HEK293 (cell line): ENCODE data around the gene FOXO3.
A peak's percentile ranks its signal among the peaks of the same experiment; 100 is the strongest.

ENCODE experiments used
- ELK4 ChIP-seq: IDR thresholded peaks from 2 replicates; pipeline ENCODE4 v1.6.1; 2011; ENCODE audit warnings: mild to moderate bottlenecking, low read depth, low read length, borderline replicate concordance
- MZF1 ChIP-seq: fragments of 450-650 bp; formaldehyde crosslinking; IDR thresholded peaks from 2 replicates; pipeline ENCODE4 v1.5.1; 2017; ENCODE audit warnings: missing biosample characterization, missing genetic modification characterization, borderline replicate concordance
- PRDM1 ChIP-seq: fragments of 450-650 bp; formaldehyde crosslinking; IDR thresholded peaks from 2 replicates; pipeline ENCODE4; 2016; ENCODE audit warnings: missing biosample characterization, missing genetic modification characterization
- WT1 ChIP-seq: fragments of 450-650 bp; formaldehyde crosslinking; IDR thresholded peaks from 2 replicates; pipeline ENCODE4 v1.5.1; 2016; ENCODE audit warnings: missing biosample characterization, missing genetic modification characterization
- ZBTB17 ChIP-seq: fragments of 450-650 bp; formaldehyde crosslinking; IDR thresholded peaks from 2 replicates; pipeline ENCODE4 v1.5.1; 2016; ENCODE audit warnings: missing biosample characterization, missing genetic modification characterization
- ZBTB26 ChIP-seq: fragments of 450-650 bp; formaldehyde crosslinking; optimal IDR thresholded peaks from 2 replicates; pipeline ENCODE3; 2016; ENCODE audit warnings: missing biosample characterization, mild to moderate bottlenecking, missing genetic modification characterization
- ZBTB48 ChIP-seq: fragments of 450-650 bp; formaldehyde crosslinking; IDR thresholded peaks from 2 replicates; pipeline ENCODE4 v1.5.1; 2016; ENCODE audit warnings: missing biosample characterization, missing genetic modification characterization
- ZBTB7A ChIP-seq: fragments of 450-650 bp; formaldehyde crosslinking; IDR thresholded peaks from 2 replicates; pipeline ENCODE4 v1.5.1; 2016; ENCODE audit warnings: low read depth, missing biosample characterization, missing genetic modification characterization
- ZFHX2 ChIP-seq: fragments of 450-650 bp; formaldehyde crosslinking; conservative IDR thresholded peaks from 2 replicates; pipeline ENCODE4 v1.5.1; 2016; ENCODE audit warnings: missing biosample characterization, missing genetic modification characterization
- ZIC2 ChIP-seq: fragments of 450-650 bp; formaldehyde crosslinking; IDR thresholded peaks from 2 replicates; pipeline ENCODE4 v1.5.1; 2016; ENCODE audit warnings: missing biosample characterization, missing genetic modification characterization
- ZNF114 ChIP-seq: fragments of 450-650 bp; formaldehyde crosslinking; IDR thresholded peaks from 2 replicates; pipeline ENCODE4 v1.5.0; 2017; ENCODE audit warnings: missing biosample characterization, missing genetic modification characterization
- ZNF138 ChIP-seq: fragments of 450-650 bp; formaldehyde crosslinking; IDR thresholded peaks from 2 replicates; pipeline ENCODE4 v1.5.1; 2016; ENCODE audit warnings: missing biosample characterization, missing genetic modification characterization, borderline replicate concordance
- ZNF146 ChIP-seq: fragments of 450-650 bp; formaldehyde crosslinking; IDR thresholded peaks from 2 replicates; pipeline ENCODE4 v1.5.1; 2016; ENCODE audit warnings: missing biosample characterization, missing genetic modification characterization
- ZNF184 ChIP-seq: fragments of 450-650 bp; IDR thresholded peaks from 2 replicates; pipeline ENCODE4 v1.5.1; 2018; ENCODE audit warnings: missing biosample characterization, mild to moderate bottlenecking, missing genetic modification characterization
- ZNF221 ChIP-seq: fragments of 450-650 bp; formaldehyde crosslinking; IDR thresholded peaks from 2 replicates; pipeline ENCODE4 v1.5.1; 2017; ENCODE audit warnings: missing biosample characterization, missing genetic modification characterization, borderline replicate concordance
- ZNF223 ChIP-seq: fragments of 450-650 bp; formaldehyde crosslinking; IDR thresholded peaks from 2 replicates; pipeline ENCODE4 v1.5.1; 2016; ENCODE audit warnings: missing biosample characterization, missing genetic modification characterization
- ZNF280C ChIP-seq: fragments of 450-650 bp; formaldehyde crosslinking; IDR thresholded peaks from 2 replicates; pipeline ENCODE4 v1.5.1; 2016; ENCODE audit warnings: missing biosample characterization, missing genetic modification characterization
- ZNF398 ChIP-seq: fragments of 450-650 bp; formaldehyde crosslinking; IDR thresholded peaks from 2 replicates; pipeline ENCODE4 v1.5.1; 2017; ENCODE audit warnings: missing biosample characterization, missing genetic modification characterization
- ZNF473 ChIP-seq: fragments of 450-650 bp; formaldehyde crosslinking; IDR thresholded peaks from 2 replicates; pipeline ENCODE4 v1.5.1; 2017; ENCODE audit warnings: missing biosample characterization, missing genetic modification characterization
- ZNF501 ChIP-seq: fragments of 450-650 bp; formaldehyde crosslinking; IDR thresholded peaks from 2 replicates; pipeline ENCODE4 v1.5.1; 2016; ENCODE audit warnings: missing biosample characterization, missing genetic modification characterization
- ZNF514 ChIP-seq: fragments of 450-650 bp; formaldehyde crosslinking; IDR thresholded peaks from 2 replicates; pipeline ENCODE4 v1.5.1; 2016; ENCODE audit warnings: missing biosample characterization, missing genetic modification characterization
- ZNF561 ChIP-seq: fragments of 450-650 bp; IDR thresholded peaks from 2 replicates; pipeline ENCODE4 v1.5.1; 2018; ENCODE audit warnings: missing biosample characterization, missing genetic modification characterization, borderline replicate concordance
- ZNF623 ChIP-seq: fragments of 450-650 bp; formaldehyde crosslinking; IDR thresholded peaks from 2 replicates; pipeline ENCODE4 v1.5.1; 2016; ENCODE audit warnings: missing biosample characterization, missing genetic modification characterization
- ZNF626 ChIP-seq: fragments of 450-650 bp; sonication (Bioruptor Pico); formaldehyde crosslinking; IDR thresholded peaks from 2 replicates; pipeline ENCODE4 v1.5.1; 2018; ENCODE audit warnings: missing biosample characterization, missing genetic modification characterization, inconsistent platforms
- ZNF692 ChIP-seq: fragments of 450-650 bp; formaldehyde crosslinking; IDR thresholded peaks from 2 replicates; pipeline ENCODE4 v1.5.1; 2016; ENCODE audit warnings: missing biosample characterization, missing genetic modification characterization
- ZNF707 ChIP-seq: fragments of 450-650 bp; formaldehyde crosslinking; IDR thresholded peaks from 2 replicates; pipeline ENCODE4 v1.5.1; 2016; ENCODE audit warnings: missing biosample characterization, missing genetic modification characterization
- ZNF76 ChIP-seq: fragments of 450-650 bp; formaldehyde crosslinking; IDR thresholded peaks from 2 replicates; pipeline ENCODE4; 2016; ENCODE audit warnings: low read depth, missing biosample characterization, missing genetic modification characterization, borderline replicate concordance
- ZSCAN5A ChIP-seq: fragments of 450-650 bp; formaldehyde crosslinking; IDR thresholded peaks from 2 replicates; pipeline ENCODE4 v1.5.1; 2016; ENCODE audit warnings: missing biosample characterization, missing genetic modification characterization
- TF ChIP-seq, protein P1 (sequence below): fragments of 450-650 bp; IDR thresholded peaks from 2 replicates; pipeline ENCODE4 v1.5.1; 2018; ENCODE audit warnings: missing biosample characterization, missing genetic modification characterization

FOXO3 gene

DNA sequence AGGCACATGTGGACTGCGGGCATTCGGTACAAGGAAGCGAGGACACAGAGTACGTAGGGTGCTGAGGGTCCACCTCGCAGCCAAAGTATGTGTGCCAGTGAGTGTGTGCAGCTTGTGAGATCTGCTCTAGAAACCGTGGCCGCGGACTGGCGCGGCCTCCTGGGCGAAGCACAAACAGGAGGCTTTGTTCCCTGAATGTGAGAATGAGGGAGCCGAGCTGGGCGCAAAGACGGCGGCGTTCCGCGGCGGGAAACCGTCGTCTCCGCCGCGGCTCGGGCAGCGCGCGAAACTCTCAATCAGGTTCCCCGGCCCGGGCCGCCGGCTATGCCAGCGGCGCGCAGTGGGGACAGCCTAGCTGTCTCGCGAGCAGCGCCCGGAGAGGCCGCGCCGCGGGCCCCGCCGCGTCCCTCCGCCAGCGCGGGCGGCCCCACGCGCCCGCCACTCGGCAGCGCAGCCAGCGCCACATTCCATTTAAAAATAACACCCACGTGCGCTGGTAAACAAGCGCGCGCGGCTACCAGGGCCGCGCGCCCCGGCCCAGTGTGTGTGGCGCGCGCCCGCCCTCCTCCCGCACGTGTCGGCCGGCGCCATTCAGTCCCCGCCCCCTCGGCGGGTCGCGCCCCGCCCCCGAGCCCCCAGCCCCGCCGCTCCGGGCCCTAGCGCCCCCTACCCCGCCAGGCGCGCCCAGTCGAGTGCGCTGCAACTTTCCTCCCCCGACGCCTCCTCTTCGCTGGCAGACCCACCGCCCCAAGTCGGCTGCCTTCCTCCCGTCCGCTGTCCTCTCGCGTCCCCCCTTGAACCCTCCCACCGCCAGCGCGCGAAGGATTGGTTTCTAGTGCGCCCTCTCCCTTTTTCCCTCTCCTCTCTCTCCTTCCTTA, 3.0 kb upstream of the FOXO3 start (continued):
- TF ChIP-seq ZNF692 (tag by site-specific recombination) (peak; percentile 36; the same call in 1 of the 2 replicates), WT1 (no peak), ZFHX2 (tag by site-specific recombination) (no peak), ZNF146 (no peak), ZNF223 (tag by site-specific recombination) (no peak), ZBTB26 (peak; percentile 63), PRDM1 (tag by site-specific recombination) (peak; percentile 81), ZIC2 (tag by site-specific recombination) (no peak; the same call in 1 of the 2 replicates), ZNF138 (tag by site-specific recombination) (no peak), ZNF501 (tag by site-specific recombination) (no peak), ZBTB17 (tag by site-specific recombination) (peak; percentile 67; the same call in 1 of the 2 replicates), ZNF398 (peak; percentile 99), ZBTB7A (tag by site-specific recombination) (0 out of 2 replicates have a peak, but pooled peaks have one; percentile 60), ELK4 (no peak), ZBTB48 (tag by site-specific recombination) (no peak), ZNF707 (tag by site-specific recombination) (no peak), MZF1 (tag by site-specific recombination) (no peak), ZNF623 (tag by site-specific recombination) (no peak), ZNF114 (tag by site-specific recombination) (no peak), ZNF514 (tag by site-specific recombination) (no peak), ZNF76 (tag by site-specific recombination) (no peak), ZNF561 (tag by site-specific recombination) (no peak), ZNF280C (no peak), ZNF221 (tag by site-specific recombination) (no peak), ZNF626 (no peak), ZNF184 (no peak), ZNF473 (tag by site-specific recombination) (no peak), ZSCAN5A (tag by site-specific recombination) (no peak)
- TF ChIP-seq, protein P1, sequence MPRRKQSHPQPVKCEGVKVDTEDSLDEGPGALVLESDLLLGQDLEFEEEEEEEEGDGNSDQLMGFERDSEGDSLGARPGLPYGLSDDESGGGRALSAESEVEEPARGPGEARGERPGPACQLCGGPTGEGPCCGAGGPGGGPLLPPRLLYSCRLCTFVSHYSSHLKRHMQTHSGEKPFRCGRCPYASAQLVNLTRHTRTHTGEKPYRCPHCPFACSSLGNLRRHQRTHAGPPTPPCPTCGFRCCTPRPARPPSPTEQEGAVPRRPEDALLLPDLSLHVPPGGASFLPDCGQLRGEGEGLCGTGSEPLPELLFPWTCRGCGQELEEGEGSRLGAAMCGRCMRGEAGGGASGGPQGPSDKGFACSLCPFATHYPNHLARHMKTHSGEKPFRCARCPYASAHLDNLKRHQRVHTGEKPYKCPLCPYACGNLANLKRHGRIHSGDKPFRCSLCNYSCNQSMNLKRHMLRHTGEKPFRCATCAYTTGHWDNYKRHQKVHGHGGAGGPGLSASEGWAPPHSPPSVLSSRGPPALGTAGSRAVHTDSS = no peak
